GM23338 (cell line): ENCODE results near the gene TCEA2. TPM values are rescaled to one million over a fixed set of nuclear protein-coding genes. Genes with fewer than 3 reads are reported as not detected.

ENCODE experiments used
- ATAC-seq: fragments of 200-7000 bp; cut with Tn5 transposase; 3 replicates; pipeline ENCODE4 v1.9.1; 2020
- DNase-seq: peaks from one replicate; pipeline ENCODE4 v3.0.0-alpha.2; 2015; ENCODE audit warnings: low spot score
- H2AFZ ChIP-seq: fragments of 200-600 bp; sonication (generic); 2 replicates; pipeline ENCODE4 v1.8.0; 2016; ENCODE audit warnings: antibody characterized with exemption, mild to moderate bottlenecking, moderate library complexity
- H3F3A ChIP-seq: fragments of 200-600 bp; sonication (generic); replicated peaks from 2 replicates; pipeline ENCODE4 v1.8.0; 2017; ENCODE audit warnings: antibody characterized with exemption, mixed run types, low read depth
- H3K27ac ChIP-seq: fragments of 200-600 bp; sonication (generic); 2 replicates; pipeline ENCODE4 v1.6.1; 2016; ENCODE audit warnings: low read depth
- H3K27me3 ChIP-seq: fragments of 200-600 bp; sonication (generic); 2 replicates; pipeline ENCODE4 v1.8.0; 2016; ENCODE audit warnings: mild to moderate bottlenecking, mixed run types, moderate library complexity; ENCODE audit not compliant: insufficient read depth
- H3K36me3 ChIP-seq: fragments of 200-600 bp; sonication (generic); 2 replicates; pipeline ENCODE4 v1.8.0; 2016; ENCODE audit warnings: mild to moderate bottlenecking; ENCODE audit not compliant: insufficient read depth
- H3K4me1 ChIP-seq: fragments of 200-600 bp; sonication (generic); 2 replicates; pipeline ENCODE4 v1.8.0; 2016; ENCODE audit warnings: mild to moderate bottlenecking, moderate library complexity; ENCODE audit not compliant: insufficient read depth
- H3K4me2 ChIP-seq: fragments of 200-600 bp; sonication (generic); 2 replicates; pipeline ENCODE4 v1.7.1; 2017; ENCODE audit warnings: mixed run types
- H3K4me3 ChIP-seq: fragments of 200-600 bp; sonication (generic); 2 replicates; pipeline ENCODE4 v1.6.1; 2016; ENCODE audit warnings: mixed run types
- H3K79me2 ChIP-seq: fragments of 200-600 bp; sonication (generic); replicated peaks from 2 replicates; pipeline ENCODE4 v1.8.0; 2017; ENCODE audit warnings: mild to moderate bottlenecking; ENCODE audit not compliant: insufficient read depth
- H3K9me2 ChIP-seq: fragments of 200-600 bp; sonication (generic); 2 replicates; pipeline ENCODE4 v1.8.0; 2017; ENCODE audit not compliant: insufficient read depth
- H4K20me1 ChIP-seq: fragments of 200-600 bp; sonication (generic); replicated peaks from 2 replicates; pipeline ENCODE4 v1.8.0; 2017; ENCODE audit warnings: mild to moderate bottlenecking; ENCODE audit not compliant: insufficient read depth
- H3K27ac Mint-ChIP-seq: 2 replicates; pipeline ENCODE4 v1.8.0; 2020; ENCODE audit warnings: inconsistent platforms, mild to moderate bottlenecking, moderate library complexity, mixed read lengths
- H3K27me3 Mint-ChIP-seq: 3 replicates; pipeline ENCODE4 v1.8.0; 2022; ENCODE audit warnings: low read depth, mild to moderate bottlenecking, moderate library complexity, mixed read lengths, inconsistent platforms; ENCODE audit not compliant: insufficient read depth, poor library complexity
- H3K36me3 Mint-ChIP-seq: 3 replicates; pipeline ENCODE4 v1.8.0; 2021; ENCODE audit warnings: low read depth, mild to moderate bottlenecking, inconsistent platforms, moderate library complexity, mixed read lengths
- H3K4me1 Mint-ChIP-seq: 3 replicates; pipeline ENCODE4 v1.8.0; 2020; ENCODE audit warnings: mild to moderate bottlenecking, inconsistent platforms, mixed read lengths
- H3K4me3 Mint-ChIP-seq: 3 replicates; pipeline ENCODE4 v1.8.0; 2021; ENCODE audit warnings: moderate library complexity, mild to moderate bottlenecking, inconsistent platforms, mixed read lengths
- H3K9me3 Mint-ChIP-seq: 3 replicates; pipeline ENCODE4 v1.8.0; 2020; ENCODE audit warnings: moderate library complexity, mild to moderate bottlenecking, inconsistent platforms, mixed read lengths
- ETS1 ChIP-seq: IDR thresholded peaks from 2 replicates; pipeline ENCODE4 v1.6.1; 2016; ENCODE audit warnings: antibody characterized with exemption
- EZH2phosphoT487 ChIP-seq: fragments of 200-600 bp; sonication (generic); IDR thresholded peaks from one replicate; pipeline ENCODE4 v1.8.1; 2018; ENCODE audit warnings: antibody characterized with exemption; ENCODE audit not compliant: unreplicated experiment
- NANOG ChIP-seq: IDR thresholded peaks from 2 replicates; pipeline ENCODE4 v1.6.1; 2016; ENCODE audit warnings: antibody characterized with exemption, borderline replicate concordance
- POLR2AphosphoS5 ChIP-seq: IDR thresholded peaks from 2 replicates; pipeline ENCODE4 v1.6.1; 2016; ENCODE audit warnings: antibody characterized with exemption, low read depth
- ZNF114 ChIP-seq: fragments of 250-450 bp; sonication (Bioruptor Pico); IDR thresholded peaks from 2 replicates; pipeline ENCODE4 v1.5.0; 2020; ENCODE audit warnings: mild to moderate bottlenecking, moderate library complexity
- ZNF331 ChIP-seq: fragments of 250-450 bp; sonication (Bioruptor Pico); IDR thresholded peaks from 2 replicates; pipeline ENCODE4 v1.5.0; 2020; ENCODE audit warnings: low read depth, mild to moderate bottlenecking, moderate library complexity
- polyA plus RNA-seq: library from polyadenylated mRNA; unstranded; fragments of >200 nt; fragmentation: Nextera tagmentation; extraction: Ambion mirVana; gene quantifications from 2 replicates; pipeline ENCODE4 v1.2.1, GENCODE V29; 2016
- total RNA-seq: library from RNA; depleted of rRNA; stranded (reverse); fragments of >200 nt; shearing (Covaris generic); gene quantifications from 2 replicates; pipeline ENCODE4 v1.2.3, GENCODE V29; 2014
- TF ChIP-seq, protein P1 (sequence below): IDR thresholded peaks from one replicate; pipeline ENCODE4 v1.6.1; 2018; ENCODE audit warnings: antibody characterized with exemption; ENCODE audit not compliant: unreplicated experiment

The TCEA2 gene
- total and polyA plus RNA-seq, 2 experiments from 2014 or later = 21.0 to 54.4 TPM

GRCh38 chr20:64077876-64078551, 15.0 kb downstream of the TCEA2 start (continued):
- TF ChIP-seq ZNF331 (CRISPR knock-in tag) = no peak
- no peak for TF ChIP-seq POLR2AphosphoS5

DNA sequence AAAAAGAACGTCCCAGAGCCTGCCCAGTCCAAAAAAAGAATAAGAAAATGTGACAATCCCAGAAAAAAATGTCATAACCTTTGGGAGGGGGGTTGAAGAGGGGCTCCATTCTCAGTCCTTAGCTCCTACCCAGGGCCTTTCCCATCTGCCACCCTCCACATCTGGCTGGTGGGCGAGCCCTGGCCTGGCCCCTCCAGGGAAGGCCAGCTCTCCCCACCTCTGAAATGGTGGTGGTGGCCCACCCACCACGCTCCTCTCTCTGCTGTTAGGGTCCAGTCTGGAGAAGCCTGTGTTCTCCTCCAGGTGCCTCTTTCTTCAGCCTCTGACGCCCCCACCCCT, 15.9 kb downstream of the TCEA2 start:
- H3K36me3 Mint-ChIP-seq = no peaks in the 10 kb centered on the region
- peaks cover 29% of the 10 kb centered on the region; the same call in 2 of the 3 replicates for H3K4me1 Mint-ChIP-seq
- Histone ChIP-seq H3K79me2 (no peaks in the 10 kb centered on the region), H3K4me3 (peak overlapping the region; percentile 75), H4K20me1 (no peaks in the 10 kb centered on the region), H3K27ac (no peak overlapping the region), H2AFZ (no peak overlapping the region), H3K4me1 (peaks cover 22% of the 10 kb centered on the region; the same call in 1 of the 2 replicates), H3K9me2 (no peaks in the 10 kb centered on the region), H3K27me3 (peaks cover 30% of the 10 kb centered on the region), H3K36me3 (no peaks in the 10 kb centered on the region), H3K4me2 (peak overlapping the region; percentile 88), H3F3A (0 out of 2 replicates have a peak, but pooled peaks cover 5% of the 10 kb centered on the region)
- H3K27ac Mint-ChIP-seq = no peak overlapping the region
- no peak for DNase-seq
- peaks cover 34% of the 10 kb centered on the region for H3K27me3 Mint-ChIP-seq
- H3K4me3 Mint-ChIP-seq = peak overlapping the region; percentile 68
- ATAC-seq = no peak
- H3K9me3 Mint-ChIP-seq = no peaks in the 10 kb centered on the region
- TF ChIP-seq, protein P1, sequence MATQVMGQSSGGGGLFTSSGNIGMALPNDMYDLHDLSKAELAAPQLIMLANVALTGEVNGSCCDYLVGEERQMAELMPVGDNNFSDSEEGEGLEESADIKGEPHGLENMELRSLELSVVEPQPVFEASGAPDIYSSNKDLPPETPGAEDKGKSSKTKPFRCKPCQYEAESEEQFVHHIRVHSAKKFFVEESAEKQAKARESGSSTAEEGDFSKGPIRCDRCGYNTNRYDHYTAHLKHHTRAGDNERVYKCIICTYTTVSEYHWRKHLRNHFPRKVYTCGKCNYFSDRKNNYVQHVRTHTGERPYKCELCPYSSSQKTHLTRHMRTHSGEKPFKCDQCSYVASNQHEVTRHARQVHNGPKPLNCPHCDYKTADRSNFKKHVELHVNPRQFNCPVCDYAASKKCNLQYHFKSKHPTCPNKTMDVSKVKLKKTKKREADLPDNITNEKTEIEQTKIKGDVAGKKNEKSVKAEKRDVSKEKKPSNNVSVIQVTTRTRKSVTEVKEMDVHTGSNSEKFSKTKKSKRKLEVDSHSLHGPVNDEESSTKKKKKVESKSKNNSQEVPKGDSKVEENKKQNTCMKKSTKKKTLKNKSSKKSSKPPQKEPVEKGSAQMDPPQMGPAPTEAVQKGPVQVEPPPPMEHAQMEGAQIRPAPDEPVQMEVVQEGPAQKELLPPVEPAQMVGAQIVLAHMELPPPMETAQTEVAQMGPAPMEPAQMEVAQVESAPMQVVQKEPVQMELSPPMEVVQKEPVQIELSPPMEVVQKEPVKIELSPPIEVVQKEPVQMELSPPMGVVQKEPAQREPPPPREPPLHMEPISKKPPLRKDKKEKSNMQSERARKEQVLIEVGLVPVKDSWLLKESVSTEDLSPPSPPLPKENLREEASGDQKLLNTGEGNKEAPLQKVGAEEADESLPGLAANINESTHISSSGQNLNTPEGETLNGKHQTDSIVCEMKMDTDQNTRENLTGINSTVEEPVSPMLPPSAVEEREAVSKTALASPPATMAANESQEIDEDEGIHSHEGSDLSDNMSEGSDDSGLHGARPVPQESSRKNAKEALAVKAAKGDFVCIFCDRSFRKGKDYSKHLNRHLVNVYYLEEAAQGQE = no peak
- no peak for TF ChIP-seq EZH2phosphoT487
- no peak for TF ChIP-seq NANOG
- no peak for TF ChIP-seq ETS1
- no peak for TF ChIP-seq ZNF114

GRCh38 chr20:64079273-64080012, 16.4 kb downstream of the TCEA2 start, which contains the start of gene RGS19:
TSS of gene RGS19 (minus strand) at chr20:64079518. CDS start at chr20:64076886, 2,632 bp downstream.
- Mint-ChIP-seq H3K9me3 (0 out of 3 replicates have a peak, but pooled peaks cover 3% of the 10 kb centered on the region), H3K27me3 (peaks cover 37% of the 10 kb centered on the region), H3K36me3 (no peaks in the 10 kb centered on the region; the same call in 2 of the 3 replicates), H3K4me1 (peaks cover 33% of the 10 kb centered on the region), H3K27ac (no peak within 1 kb of the TSS), H3K4me3 (peak within 1 kb of the TSS; percentile 77)
- Histone ChIP-seq H3K36me3 (no peaks in the 10 kb centered on the region), H3K4me2 (peak within 1 kb of the TSS; percentile 88), H3K4me1 (peaks cover 22% of the 10 kb centered on the region; the same call in 1 of the 2 replicates), H3K79me2 (no peaks in the 10 kb centered on the region), H3K4me3 (peak within 1 kb of the TSS; percentile 75), H3F3A (0 out of 2 replicates have a peak, but pooled peaks cover 7% of the 10 kb centered on the region), H3K9me2 (no peaks in the 10 kb centered on the region), H2AFZ (peak within 1 kb of the TSS; percentile 93), H4K20me1 (no peaks in the 10 kb centered on the region), H3K27me3 (peaks cover 35% of the 10 kb centered on the region), H3K27ac (no peak within 1 kb of the TSS)
- ATAC-seq (peak; percentile 21), DNase-seq (peak; percentile 77)
- TF ChIP-seq POLR2AphosphoS5 = peak; percentile 57; the same call in 1 of the 2 replicates
- TF ChIP-seq NANOG = no peak
